Raji (cell line): Measurements from ENCODE around the gene TDP2.

Source experiments
- POLR2A ChIP-seq: IDR thresholded peaks from 2 replicates; pipeline ENCODE4 v1.6.1; 2011; ENCODE audit warnings: low read depth, low read length, control low read depth; ENCODE audit not compliant: insufficient read depth

Gene TDP2

DNA sequence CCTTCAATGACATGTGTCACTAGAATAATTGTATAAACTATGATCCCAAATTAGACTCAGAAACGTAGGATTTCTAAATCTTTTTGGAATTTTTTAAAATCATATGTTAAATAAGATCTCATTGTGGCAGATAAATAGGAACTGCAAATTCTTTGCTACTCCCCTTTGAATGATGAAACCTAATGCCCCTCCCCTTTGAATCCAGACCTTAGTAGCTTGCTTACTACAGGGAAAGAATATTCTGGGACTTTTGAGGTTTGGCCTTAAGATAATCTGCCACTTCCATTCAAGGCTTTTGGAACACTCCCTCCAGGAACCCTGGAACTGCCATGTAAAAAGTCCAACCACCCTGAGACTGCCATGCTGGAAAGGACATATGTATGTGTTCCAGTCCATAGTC is 7.1 kb downstream of the TDP2 start:
- no peak for TF ChIP-seq POLR2A

DNA sequence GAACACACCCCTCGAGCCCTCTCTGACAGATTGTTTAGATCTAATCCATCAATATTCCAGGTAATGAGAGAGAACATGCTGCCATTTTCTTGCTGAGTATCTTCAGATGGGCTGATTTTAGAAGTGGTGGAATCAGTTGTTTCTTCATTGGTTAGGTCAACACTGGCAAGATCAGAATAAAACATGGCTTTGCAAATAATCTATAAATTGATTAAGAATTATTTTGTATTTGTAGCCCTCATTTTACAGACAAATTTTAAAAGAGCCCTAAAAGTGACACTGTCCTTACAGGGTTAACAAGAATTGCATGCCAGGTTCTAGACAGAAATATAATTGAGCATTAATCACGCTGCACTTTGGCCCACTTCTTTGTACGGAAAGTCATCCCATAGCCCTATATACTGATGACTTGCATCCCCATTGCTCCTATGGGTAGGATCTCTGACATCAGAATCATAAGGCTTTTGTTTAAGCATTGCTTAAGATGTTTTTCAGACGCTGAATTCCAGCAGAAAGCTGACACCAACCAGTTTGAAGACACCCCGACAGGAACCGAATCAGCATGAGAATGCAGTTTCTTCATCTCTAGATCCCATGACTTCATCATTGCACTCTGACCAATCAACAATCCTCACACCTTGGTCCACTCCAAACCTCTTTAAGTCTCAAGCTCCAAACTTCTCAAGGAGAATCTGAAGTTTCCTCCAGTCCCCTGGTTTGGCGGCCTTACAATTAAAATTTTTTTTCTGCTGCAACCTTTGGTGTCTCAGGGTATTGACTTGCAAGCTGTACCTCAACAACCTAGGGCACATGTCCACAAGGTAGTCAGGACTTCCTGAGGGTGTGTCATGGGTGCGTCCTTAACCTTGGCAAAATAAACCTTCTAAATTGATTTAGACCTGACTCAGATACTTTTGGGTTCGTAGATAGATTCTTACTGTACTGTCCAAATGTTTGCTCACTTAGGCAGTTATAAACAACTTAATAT is 7.8 kb downstream of the TDP2 start:
- no peak for TF ChIP-seq POLR2A

DNA sequence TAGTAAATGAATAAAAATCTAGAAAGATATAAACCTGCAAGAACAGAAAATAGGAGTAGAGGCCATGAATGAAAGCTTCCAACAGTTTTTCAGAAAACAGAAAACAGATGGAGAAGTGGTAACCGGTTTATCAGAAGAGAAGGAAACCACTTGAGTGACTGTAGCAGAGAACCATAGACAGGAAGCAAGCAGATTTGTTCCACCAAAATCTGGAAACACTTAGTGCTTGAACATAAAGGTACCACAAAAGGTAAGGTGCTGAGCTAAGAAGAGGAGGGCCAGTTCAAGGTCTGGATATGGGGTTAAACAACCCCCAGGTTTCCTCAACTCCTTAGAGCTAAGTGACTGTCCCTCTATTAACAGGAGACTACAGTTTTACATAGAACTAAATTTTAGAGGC is 11.5 kb downstream of the TDP2 start:
- no peak for TF ChIP-seq POLR2A

DNA sequence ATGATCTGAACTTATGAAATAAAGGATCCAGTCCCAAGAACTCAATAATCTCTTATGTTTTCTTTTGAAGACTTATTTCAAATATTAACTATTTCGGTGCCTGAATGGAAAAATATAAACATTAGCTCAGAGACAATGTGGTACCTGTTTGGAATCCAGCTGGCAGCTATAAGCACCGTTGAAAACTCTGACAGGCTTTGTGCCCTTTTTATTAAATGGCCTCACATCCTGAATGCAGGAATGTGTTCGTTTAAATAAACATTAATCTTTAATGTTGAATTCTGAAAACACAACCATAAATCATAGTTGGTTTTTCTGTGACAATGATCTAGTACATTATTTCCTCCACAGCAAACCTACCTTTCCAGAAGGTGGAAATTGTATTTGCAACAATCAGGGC is 16.3 kb downstream of the TDP2 start:
- TF ChIP-seq POLR2A = no peak

DNA sequence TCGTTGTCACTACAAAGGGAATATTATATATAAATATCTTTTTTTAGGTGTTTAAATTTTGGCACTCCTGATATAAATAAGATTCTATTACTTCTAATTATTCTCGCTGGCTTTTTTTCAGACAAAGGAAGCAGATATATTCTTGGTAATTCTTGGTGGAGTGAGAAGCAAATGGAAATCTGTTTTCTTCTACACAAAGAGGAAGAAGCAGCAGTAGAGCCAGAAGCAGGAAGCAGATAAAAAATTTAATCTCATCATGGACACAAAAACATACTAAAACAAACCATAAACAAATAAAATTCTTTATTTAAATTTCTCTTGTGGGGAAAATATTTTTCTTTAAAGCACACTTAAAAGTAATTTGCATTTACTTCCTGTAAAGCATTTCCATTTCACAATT is 17.0 kb downstream of the TDP2 start:
- TF ChIP-seq POLR2A = no peak

DNA sequence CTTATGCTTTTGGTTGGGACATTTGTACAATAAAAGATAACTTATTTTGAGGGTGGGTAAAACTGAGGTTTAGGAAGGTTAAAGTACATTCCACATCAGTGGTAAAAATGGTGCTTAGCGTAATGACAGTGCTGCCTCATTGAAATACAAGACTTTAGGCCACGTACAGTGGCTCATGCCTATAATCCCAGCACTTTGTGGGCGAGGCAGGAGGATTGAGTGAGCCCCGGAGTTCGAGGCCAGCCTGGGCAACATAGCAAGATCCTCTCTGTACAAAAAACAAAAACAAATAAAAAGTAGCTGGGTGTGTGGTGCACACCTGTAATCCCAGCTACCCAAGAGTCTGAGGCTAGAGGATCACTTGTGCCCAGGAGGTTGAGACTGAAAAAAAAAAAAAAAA is 18.4 kb downstream of the TDP2 start:
- TF ChIP-seq POLR2A = no peak

DNA sequence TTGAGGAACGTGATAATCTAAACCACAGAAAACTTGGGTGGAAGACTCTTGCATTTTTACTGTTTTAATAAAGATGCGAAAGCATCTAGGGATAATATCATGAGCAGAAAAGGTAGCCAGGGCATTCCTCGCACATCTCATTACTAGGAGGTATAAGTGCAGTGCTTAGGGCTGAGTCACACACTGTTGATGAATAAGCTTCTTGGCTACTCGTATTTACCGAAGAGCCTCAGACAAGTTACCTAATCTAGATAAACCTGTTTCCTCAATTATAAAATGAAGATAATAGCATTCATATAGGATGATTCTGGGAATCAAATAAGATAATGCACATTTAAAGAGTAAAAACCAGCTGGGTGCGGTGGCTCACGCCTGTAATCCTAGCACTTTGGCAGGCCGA is 19.9 kb downstream of the TDP2 start:
- TF ChIP-seq POLR2A = no peak

DNA sequence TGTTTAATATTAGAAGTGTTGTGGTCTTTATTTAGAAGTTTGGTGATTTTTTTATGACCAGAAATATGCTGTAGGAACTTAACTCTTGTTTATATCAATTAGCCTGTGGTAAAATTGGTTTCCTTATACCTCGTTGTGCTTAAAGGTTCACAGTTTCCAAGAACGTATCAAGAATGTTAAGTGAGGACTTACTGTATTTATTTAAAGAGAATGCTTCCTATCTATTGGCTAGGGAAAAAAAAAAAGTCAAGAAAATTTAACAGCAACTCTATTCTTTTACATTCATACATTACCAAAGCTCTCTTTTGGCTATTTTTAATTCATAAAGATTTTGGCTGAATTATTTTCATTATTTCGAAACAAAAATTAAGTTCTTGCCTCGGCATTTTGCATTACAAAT is 22.3 kb downstream of the TDP2 start:
- no peak for TF ChIP-seq POLR2A

DNA sequence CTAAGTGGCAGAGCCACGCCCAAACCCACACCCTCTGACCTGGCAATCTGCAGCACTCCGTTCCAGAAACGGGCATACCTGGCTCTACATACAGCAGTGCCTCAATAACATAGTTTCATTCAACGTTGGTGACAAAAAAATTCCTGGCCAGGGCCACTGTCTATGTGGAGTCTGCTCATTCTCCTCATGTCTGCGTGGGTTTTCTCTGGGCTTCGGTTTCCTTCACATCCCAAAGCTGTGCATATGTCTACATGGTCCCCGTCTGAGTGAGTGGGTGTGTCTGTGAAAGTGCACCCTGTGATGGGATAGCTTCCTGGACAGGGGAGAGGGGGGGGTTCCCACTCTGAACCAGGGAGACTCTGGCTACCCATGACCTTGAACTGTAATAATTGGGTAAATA is 22.8 kb downstream of the TDP2 start:
- no peak for TF ChIP-seq POLR2A

DNA sequence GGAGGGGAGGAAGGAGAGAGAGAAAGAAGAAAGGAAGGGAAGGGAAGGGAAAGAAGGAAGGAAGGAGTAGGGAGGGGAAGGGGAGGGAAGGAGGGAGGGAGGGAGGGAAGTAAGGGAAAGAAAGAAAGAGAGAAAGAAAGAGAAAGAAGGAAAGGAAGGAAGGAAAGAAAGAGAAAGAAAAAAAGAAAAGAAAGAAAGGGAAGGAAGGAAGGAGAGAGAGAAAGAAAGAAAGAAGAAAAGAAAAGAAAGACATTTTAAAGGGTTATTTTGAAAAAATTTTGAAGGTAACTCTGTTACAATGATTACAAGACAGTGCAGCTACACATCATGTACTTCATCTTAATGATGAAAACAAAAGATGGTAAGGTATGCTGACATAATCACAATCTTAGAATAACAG is 24.6 kb downstream of the TDP2 start:
- no peak for TF ChIP-seq POLR2A

DNA sequence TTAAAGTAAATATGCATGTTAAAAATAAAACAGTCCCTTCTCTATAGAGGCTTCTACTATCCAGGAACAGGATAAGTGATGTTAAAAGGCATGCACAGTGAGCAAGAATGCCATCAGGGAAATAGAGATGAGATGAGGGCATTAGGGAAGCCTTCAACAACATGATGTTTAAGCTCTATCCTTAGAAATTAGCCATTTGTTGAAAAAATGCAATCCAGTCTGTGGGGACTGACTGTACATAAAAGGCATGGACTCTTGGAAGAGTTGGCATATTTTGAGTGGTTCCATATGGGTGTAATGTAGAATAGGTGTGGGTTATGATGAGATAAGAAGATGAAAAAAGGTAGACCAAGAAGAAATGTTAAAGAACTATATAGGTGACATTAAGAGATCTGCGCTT is 26.5 kb downstream of the TDP2 start:
- TF ChIP-seq POLR2A = no peak

DNA sequence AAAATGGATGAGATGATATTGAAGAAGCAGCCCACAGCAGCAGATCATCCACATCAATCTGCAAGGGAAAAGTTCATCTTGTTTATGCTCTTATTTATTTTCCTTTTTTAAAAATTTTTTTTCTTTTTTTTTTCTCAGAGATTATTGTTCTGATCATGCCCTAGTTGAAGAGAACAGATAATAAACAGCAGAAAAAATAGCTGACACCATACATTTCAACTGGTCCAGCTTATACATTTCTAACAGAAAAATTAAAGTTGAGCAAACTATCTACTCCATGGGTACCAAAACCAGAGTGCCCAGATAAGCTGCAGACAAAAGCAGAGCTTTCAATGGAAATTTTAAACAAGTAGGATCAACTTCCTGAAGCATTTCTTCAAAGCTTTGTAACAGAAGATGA is 30.0 kb downstream of the TDP2 start:
- TF ChIP-seq POLR2A = no peak

DNA sequence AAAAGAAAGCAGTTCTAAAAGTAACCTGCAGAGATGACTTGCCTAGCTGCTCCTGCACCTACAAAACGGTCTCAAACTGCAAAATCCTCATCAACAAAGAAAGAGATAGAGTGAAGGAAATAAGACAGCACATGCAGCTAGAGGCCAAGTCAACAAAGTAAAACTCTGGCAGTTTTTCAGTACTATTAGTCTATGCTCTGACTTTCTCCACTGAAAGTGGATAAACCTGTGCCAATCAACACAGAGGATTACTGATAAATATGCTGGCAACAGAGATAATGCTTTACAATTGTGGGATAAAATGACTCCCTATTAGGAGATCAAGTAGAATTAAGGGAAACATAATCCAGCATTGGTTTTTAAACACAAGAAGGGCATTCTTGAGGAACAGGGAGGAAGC is 34.1 kb downstream of the TDP2 start:
- no peak for TF ChIP-seq POLR2A

DNA sequence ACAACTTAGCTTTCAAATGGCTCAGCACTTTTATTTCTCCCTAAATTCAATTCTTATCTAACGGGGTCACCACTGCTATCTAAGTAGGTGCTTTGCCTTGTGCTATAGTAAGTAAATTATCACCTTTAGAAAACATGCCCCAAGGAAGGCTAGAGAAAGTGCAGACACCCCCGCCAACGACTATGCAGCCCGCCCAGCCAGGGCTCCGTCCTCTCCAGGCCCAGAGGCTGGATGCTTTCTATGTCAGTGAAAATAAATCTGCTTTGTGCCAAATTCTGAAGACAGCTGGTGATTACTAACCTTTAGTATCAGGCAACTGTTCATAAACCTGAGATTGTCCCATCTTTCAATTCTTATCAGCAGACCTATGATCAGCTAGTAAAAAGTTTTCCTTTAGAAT is 35.0 kb downstream of the TDP2 start:
- no peak for TF ChIP-seq POLR2A

DNA sequence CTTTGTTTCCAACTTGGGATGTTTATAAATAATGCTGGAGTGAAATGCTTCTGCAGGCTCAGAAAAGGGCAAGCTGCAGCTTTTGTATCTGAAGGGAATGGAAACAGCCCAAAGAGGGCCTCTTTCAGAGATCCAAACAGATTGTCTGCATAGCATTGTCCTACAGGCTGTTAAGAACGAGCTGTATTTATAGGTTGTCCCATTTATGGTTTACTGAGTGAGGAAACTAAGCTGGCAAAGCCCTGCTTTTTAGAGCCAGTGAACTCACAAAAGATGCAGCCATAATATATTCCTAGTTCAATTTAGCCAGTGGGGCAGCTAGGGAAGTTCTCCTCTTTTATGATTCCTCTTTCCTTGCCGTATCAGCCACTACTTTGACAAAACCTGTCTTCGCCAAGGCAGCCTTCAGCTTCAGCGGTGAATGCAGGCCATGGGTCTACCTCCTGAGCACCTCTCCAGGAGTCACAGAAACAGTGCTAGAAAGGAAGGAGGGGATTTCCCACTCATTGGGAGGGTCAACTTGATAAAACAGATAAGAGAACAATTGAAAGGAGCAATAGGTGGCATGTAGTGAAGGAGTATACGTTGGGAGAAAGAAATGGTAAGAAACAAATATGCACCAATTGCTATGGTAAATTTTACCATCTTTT is 35.7 kb downstream of the TDP2 start:
- TF ChIP-seq POLR2A = no peak

DNA sequence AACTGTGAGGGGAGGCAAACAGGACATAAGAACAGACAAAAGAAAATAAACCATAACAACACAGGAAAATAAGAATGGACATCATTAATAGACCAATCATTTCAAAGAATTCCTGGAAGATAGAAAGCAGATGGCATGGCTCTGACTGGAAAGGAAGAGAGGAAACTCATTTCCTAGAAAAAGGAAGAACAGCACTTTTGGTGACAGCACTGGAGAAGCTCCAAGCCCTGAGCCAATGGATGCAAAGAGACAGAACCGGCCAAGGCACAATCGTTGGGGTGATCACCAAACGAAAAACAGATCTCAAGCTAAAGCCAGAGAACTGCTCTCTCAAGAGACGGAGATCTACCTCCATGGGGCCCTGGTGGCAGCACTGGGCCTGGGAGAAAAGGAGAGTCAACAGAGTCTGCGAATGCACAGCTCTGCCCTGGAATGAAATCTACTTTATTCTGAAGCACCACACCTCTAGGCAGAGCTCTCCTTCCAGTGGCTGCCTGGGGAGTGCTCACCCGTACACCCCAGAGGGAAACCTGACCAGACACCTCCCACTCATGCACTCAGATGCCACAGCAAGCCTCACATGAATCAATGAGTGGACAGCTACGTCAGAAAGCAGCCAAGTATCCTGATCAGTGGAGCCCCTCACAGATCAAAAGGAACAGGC is 44.9 kb downstream of the TDP2 start:
- TF ChIP-seq POLR2A = no peak
